RCC 7860 (cell line): Measurements from ENCODE around the gene HNRNPUL1.

ENCODE experiments used
- DNase-seq: peaks from one replicate; pipeline ENCODE4 v3.0.0-alpha.2; 2015; ENCODE audit warnings: low spot score
- FAIRE-seq: peaks from 2 replicates; lab custom pipeline; 2012; peaks lifted over from hg19 to GRCh38; lab: Jason Lieb, UNC

Gene HNRNPUL1

DNA sequence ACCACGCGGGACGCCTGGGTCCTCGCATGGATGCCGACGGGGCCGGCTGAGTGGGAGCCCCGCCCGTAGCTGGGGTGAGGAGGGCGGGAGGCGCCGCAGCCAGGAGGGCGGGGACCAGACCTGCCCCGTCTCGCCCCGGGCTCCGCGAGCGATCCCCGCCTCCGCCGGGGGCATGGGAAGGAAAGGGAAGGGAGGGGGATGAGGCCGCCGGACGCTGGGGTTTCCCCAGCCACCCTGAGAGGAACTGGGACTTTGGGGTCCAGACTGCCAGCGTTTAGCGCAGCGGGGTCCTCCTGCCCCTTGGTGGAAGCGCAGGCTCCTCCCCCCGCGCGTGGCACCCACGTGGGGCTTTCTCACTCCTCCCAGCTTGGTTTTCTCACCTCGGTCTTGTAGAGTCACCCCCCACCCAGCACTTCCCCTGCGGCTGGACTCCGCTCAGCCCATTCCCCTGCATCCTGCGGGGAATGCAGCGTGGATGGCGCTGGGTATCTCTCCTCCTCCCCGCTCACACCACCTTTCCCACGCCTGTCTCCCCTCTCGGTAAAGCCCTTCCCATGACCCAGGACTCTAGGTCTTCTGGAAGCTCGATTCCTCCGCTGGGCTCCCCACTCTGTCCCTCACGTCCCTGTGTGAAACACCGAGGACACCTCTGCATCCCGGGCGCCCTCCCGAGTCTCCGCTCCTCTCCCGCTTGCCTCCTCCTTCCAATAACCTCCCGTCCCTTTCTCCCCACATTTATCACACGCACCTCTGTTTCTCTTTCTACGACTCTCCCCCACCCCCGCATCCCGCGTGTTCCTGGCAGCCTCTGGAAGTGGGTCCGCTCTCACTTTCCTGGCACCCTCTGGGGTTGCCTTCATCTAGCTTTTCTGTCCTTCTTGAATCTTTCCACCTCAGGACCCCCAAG, 87.4 kb downstream of the HNRNPUL1 start:
- no peak for DNase-seq

DNA sequence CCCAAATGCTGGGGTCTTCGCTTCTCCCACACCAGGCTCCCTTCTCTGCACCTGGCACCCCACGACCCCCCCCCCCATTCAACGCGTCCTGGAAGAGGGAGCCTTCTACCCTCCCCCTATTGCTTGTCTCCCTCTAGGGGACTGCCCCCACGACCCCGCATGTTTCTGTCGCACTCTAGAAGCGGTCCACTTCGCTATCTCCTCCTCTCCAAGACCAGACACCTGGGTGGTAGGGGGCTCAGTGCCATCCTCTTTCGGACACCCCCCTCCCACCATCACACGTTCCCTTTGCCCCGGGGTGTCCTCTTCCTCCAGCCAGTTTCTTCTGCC, 88.1 kb downstream of the HNRNPUL1 start:
- no peak for DNase-seq

More for the DNA sequence above, 87.4 kb downstream of the HNRNPUL1 start:
- no peak for FAIRE-seq

DNA sequence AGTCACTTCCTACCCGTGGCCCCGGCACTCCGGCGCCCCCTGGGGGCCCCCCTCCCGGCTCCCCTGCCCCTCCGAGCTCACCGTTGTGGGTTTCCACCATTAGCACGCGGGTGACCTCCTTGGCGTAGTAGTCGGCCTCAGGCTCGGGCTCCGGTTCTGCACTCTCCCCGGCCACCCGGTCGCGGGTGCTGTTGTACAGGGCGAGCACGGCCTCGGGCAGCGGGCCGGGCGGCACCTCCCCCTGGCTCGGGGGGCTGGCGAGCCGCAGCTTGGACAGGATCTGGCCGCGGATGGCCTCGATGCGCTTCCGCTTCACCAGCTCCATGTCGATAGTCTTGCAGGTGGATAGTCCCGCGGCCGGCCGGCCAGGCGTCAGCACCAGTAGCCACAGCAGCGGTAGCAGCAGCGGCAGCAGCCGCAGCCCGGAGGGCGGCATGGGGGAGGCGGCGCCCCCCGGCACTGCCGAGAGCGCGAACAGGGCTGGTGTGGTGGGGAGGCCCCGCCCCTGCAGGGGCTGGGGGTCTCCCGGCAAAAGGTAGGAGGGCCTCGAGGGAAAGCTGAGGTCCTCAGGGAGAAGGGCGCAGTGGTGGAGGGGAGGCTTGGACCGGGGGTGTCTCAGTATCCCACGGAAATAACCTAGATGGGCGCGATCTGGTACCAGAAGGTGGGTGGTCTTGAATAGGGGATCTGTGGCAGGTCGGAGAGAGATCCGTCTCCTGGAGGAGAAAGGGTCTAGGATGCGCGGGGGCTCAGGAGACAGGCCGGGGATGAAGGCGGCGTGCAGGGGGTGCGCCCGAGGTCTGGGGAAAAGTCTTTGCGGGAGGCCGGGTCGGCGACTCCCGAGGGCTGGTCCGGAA, 88.7 kb downstream of the HNRNPUL1 start:
- DNase-seq (peak; percentile 38), FAIRE-seq (no peak)

More for the DNA sequence above, 88.1 kb downstream of the HNRNPUL1 start:
- no peak for FAIRE-seq

DNA sequence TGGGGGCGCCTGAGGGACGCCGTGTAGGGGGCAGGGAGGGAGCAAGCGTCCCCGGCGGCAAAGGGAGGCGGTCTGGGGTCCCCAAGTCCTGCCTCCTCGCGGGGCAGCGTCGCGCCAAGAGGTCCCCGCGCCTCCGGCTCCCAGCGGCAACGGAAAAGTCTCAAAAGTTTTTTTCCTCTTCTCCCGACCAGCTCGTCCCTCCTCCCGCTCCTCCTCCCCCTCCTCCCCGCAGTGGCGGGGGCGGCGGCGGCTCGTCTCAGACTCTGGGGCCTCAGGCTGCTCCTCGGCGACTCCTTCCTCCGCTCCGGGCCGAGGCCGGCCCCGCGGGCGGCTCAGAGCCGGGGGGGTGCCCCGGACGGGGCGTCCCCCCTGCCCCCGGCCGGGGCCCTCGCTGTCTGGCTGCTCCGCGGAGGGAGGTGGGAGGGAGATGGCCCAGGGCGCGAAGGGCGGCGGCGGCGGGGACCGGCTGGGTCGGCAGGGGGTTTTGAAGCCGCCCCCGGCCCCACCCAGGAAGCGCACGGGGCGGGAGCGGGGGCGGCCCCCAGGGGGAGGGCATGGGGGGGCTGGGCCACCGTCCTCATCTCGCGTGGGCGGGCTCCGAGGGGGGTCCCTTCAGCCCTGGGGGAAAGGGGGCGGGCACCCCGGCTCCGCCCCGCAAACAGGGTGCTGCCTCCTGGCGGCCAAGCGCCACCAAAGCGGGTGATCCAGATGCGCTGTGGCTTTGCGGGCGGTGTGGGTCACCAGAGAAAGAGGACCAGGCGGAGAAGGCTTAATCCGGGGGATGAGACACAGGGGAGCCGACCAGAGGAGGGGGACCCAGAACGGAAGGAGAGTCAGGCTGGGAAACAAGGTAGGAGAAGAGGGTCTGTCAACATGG, 89.5 kb downstream of the HNRNPUL1 start, which contains the start of gene TGFB1:
Gene TGFB1, minus strand, starts transcription at position 457 of the 877 bp plus-strand sequence. CDS start 878 bp downstream, outside the sequence.
- FAIRE-seq (no peak), DNase-seq (peak; percentile 68)

DNA sequence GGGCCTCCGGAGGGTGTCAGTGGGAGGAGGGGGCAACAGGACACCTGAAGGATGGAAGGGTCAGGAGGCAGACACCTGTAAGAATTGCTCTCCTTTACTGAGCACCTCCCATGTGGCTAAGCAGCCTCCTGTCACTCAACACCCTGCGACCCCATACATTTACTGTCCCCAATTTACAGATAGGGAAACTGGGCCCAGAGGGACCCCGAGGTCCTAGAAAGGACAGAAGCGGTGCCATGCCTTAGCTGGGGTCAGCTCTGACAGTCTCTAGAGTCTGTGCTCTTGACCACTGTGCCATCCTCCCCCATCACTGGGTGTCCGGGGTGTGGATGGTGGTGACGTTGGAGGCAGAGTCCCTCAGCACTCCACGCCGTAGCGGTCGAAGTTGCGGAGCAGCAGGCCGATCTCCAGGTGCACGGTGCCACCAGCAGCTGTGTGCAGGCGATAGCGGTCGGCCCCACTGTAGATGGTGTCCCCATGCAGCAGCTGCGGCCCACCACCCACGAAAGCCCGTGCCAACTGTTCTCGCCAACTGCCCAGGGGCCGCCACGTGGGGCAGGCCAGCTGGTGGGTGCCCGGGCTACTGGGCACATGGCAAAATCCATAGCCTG, 90.3 kb downstream of the HNRNPUL1 start:
- DNase-seq (no peak), FAIRE-seq (no peak)

DNA sequence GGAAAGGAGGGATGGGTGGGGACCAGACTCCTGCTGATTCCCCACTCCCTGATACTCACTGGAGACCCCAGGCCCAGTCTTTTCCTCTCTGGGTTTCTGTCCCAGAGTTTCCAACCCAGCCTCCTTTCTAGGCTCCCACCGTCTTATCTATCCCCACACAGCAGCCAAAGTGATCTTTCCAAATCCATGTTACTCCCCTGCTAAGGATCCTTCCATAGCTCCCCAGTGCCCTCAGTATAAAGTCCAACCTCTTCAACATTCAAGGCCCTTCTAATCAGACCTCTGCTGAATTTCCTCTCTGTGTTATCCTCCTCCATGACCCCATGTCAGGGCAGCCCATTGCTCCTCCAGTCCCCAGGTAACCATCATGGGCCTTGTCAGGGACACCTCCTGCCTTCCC, 90.9 kb downstream of the HNRNPUL1 start:
- no peak for DNase-seq
- FAIRE-seq = no peak

DNA sequence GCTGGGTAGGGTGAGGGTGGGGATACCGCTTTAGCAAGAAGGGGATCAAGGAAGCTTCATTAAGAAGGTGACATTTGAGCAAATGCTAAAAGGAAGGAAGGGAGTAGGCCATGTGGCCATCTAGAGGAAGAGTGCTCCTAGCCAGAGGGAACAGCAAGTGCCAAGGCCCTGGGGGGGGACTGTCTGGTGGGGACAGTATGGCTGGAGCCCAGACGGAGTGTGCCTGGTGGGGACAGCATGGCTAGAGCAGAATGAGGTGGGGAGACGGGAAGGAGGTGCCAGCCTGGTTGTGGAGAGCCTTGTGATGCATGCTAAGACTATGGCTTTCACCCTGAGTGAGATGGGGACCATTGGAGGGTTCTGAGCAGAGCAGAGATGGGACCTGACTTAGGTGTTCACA, 91.6 kb downstream of the HNRNPUL1 start:
- no peak for FAIRE-seq

DNA sequence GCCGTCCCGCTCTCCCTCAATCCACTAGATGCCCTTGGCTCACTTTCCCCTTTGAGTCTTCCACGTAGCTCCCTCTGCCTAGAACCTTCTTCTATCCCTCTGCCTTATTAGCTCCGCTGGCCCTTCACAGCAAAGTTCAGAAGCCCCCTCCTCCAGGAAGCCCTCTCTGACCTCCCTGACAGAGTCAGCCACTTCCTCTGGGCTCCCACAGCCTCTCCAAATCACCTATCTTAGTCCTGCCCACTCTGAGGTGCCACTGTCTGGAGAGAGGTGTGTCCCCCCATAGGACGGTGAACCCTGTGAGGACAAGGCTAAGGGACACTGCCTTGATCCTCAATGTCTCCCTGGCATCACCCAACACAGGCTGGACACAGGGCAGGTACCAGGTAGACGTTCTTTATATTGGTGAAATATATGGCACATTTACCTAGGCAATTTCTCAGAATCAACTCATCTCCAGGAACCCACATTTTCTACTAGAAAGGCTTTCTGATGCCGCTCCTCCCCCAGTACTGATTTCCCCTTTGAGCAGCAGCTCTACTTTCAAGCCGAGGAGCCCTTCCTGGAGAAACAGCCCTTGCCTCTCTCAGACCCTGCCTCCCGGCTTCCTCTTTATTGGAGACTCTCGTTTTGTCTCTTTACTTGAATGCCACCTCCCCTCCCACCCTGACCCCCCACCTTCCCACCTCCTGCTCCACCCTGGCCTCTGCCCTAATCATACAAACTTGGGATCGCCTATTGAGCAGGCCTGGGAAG, 93.0 kb downstream of the HNRNPUL1 start:
- DNase-seq = no peak
- FAIRE-seq = no peak

More for the DNA sequence above, 91.6 kb downstream of the HNRNPUL1 start:
- DNase-seq = no peak
